ENCODE data around the gene PRCP. TPM values are rescaled to one million over a fixed set of nuclear protein-coding genes. Genes with fewer than 3 reads are reported as not detected.
"Not testable (repeated sequence)": the region's sequence is repeated elsewhere in the genome, so short reads cannot be mapped to it uniquely, and the experiment has no call there.

PRCP gene
- total RNA-seq, 2 donors from 2014 or later = 27.4 to 47.9 TPM

- DNase-seq; ATAC-seq; intact Hi-C loops (cut with DNase I, micrococcal nuclease): not testable (repeated sequence)
Observed at GRCh38 chr11:82854916-82855315, 45.3 kb downstream of the PRCP start.

GRCh38 chr11:82854242-82854641 is 46.0 kb downstream of the PRCP start:
- ATAC-seq (no peak), DNase-seq (no peak)
- intact Hi-C loops (cut with DNase I, micrococcal nuclease) = no loop called here

DNA sequence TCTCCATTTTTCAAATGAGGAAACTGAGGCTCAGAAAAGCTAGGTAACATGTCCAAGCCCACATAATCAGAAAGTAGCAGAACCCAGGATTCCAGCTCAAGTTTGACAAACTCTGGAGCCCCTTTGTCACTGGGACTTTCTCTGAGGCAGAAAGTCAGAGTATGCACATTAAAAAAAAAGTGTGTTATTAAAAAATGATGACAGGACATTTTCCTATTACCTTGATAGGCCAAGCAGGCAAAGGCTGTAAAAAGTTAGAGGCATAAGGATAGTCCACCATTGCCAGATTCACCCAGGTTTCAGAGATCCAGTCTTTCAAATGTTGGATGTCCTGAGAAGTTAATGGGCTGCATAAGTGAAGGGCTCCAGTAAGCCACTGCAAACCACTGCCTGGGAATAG is 51.4 kb downstream of the PRCP start:
- intact Hi-C loops (cut with DNase I, micrococcal nuclease) = no loop called here
- DNase-seq (no peak), ATAC-seq (no peak)

DNA sequence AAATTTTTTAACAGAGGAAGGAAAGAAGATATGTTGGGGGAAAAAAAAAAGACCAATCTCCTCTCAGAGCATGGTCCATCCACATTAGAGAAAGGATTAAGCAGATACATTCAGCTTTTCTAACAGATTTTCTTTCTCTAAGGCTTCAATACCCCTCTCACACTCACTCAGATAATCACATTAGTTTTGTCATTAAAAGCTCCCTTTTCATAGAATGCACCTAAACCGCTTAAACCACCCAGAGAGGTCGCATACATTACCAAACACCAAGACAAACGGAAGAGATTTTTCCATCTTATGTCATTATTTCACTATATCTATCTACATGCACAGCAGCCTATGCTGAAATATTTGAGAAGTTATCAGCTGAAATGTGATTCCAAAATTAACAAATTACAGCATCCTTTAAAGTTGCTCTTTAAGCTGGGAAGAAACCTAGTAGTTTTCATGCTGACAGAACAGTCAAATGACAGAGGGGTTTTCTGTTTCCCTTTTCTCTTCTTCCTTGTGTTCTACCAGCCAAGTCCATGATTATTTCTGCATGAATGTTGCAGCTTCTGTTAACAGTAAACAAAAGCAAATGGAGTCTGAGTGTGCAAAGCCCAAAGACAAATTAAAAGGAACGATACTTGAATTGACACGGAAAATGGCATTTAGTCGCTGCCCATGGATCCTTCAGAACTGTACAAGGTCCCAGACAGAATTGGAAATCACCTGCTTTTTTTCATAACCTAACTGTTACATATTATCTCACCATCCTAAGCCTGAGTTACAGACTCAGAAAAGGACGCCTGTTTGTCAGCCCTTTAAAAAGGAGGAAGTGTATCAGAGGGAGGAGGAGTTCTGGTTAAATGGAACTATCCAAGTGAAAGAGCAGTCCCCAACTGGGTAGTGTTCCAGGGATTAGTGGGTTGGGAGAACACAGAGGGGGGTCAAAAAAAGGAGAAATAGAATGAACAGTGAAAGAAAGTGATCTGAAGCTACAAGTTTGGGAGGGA is 54.6 kb downstream of the PRCP start:
- DNase-seq (no peak), ATAC-seq (no peak)
- intact Hi-C loops (cut with DNase I, micrococcal nuclease) = no loop called here

GRCh38 chr11:82843057-82843795 is 57.0 kb downstream of the PRCP start:
- intact Hi-C loops (cut with DNase I, micrococcal nuclease) = no loop called here
- ATAC-seq = no peak
- DNase-seq = no peak

GRCh38 chr11:82842019-82842418 is 58.2 kb downstream of the PRCP start:
- DNase-seq = no peak
- intact Hi-C loops (cut with DNase I, micrococcal nuclease) = no loop called here
- no peak for ATAC-seq

- ATAC-seq (peak; percentile 67), DNase-seq (no peak)
- intact Hi-C loops (cut with DNase I, micrococcal nuclease) = no loop called here
Observed at GRCh38 chr11:82837650-82838049, 62.6 kb downstream of the PRCP start.

DNA sequence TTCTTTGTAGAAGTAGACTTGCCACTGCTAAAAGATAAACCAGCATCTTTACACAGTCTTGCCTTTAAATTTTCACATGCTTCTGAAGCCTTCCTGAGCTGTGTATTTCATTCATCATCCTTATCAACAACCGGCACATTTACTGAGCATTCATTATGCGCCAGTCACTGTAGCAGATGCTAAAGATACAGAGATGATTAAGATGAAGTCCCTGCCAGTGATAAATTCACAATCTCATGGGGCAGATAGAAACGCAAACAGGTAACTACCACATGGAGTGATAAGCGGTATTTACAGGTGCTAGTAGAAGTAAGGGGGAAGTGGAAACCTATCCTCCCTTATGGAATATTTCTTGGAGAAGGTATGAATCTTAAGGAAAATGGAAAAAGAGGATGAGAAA is 67.2 kb downstream of the PRCP start:
- no peak for ATAC-seq
- intact Hi-C loops (cut with DNase I, micrococcal nuclease) = no loop called here
- no peak for DNase-seq

GRCh38 chr11:82831364-82831763 is 68.9 kb downstream of the PRCP start:
- no peak for DNase-seq
- intact Hi-C loops (cut with DNase I, micrococcal nuclease) = no loop called here

GRCh38 chr11:82830746-82831145 is 69.5 kb downstream of the PRCP start:
- no peak for ATAC-seq
- DNase-seq = no peak
- intact Hi-C loops (cut with DNase I, micrococcal nuclease) = no loop called here

More at GRCh38 chr11:82831364-82831763, 68.9 kb downstream of the PRCP start:
- no peak for ATAC-seq

DNA sequence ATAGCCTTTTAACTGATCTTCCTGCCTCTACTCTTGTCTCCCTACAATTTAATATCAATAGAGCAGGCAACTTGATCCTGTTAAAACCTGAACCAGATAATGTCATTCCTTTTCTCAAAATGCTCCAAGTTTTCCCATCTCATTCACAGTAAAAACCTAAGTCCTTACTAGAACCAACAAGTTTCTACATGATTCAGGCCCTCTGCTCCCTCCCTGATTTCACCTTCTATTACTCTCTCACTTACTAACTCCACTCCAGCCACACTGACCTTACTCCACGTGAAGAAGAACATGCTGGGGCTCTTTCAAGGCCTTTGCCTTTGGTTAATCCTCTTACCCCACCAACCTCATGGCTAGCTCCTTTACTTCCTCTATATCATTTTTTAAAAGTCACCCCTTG is 71.1 kb downstream of the PRCP start:
- no peak for ATAC-seq
- intact Hi-C loops (cut with DNase I, micrococcal nuclease) = no loop called here

GRCh38 chr11:82828472-82828871 is 71.8 kb downstream of the PRCP start:
- ATAC-seq = no peak
- intact Hi-C loops (cut with DNase I, micrococcal nuclease) = no loop called here
- no peak for DNase-seq

More for the DNA sequence above, 71.1 kb downstream of the PRCP start:
- no peak for DNase-seq

- DNase-seq (no peak), ATAC-seq (no peak)
- intact Hi-C loops (cut with DNase I, micrococcal nuclease) = no loop called here
Observed at GRCh38 chr11:82826526-82826925, 73.7 kb downstream of the PRCP start.

DNA sequence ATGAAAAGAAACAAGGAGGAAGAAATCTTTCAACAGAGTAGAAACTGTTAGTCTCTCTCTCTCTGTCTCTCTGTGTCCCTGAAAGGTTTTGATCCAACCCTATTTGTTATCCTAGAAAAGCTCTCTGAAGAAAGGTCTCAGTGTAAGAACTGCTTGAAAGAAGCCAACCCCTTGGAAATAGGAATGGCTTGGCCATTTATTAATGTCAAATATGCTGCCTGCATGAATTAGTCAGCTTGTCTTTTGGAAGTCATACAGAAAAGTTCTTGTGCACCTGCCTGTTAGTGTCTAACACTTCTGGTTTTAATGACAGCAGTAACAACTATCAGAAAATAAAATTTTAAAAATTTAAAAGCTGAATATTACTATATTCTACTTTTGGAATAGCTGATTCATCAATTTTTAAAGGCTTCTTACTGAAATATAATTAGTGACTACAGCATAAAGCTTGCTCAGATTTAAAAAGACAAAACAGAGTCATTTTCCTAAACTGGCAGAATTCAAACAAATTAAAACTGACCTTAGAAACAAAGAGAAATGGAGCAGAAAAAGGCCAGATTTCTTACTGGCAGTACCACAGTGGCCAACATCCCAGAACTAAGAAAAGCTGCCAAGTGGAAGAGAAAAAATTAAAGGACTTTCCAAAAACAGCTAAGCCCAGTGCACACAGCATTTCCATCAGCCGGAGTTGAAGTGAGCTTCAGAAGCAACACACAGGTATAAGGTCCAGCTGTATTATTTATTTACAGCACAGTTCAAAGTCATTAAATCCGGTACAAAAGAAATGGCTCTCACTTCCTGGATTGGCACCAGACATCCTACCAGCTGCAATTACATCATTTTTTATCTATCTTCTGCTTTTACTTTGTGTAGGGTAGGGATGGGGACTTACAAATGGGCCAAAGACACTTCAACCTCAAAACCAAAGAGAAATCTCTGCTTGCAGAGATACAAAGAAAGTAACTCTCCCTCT is 76.3 kb downstream of the PRCP start:
- no peak for DNase-seq
- ATAC-seq = peak; percentile 63
- intact Hi-C loops (cut with DNase I, micrococcal nuclease) = no loop called here

DNA sequence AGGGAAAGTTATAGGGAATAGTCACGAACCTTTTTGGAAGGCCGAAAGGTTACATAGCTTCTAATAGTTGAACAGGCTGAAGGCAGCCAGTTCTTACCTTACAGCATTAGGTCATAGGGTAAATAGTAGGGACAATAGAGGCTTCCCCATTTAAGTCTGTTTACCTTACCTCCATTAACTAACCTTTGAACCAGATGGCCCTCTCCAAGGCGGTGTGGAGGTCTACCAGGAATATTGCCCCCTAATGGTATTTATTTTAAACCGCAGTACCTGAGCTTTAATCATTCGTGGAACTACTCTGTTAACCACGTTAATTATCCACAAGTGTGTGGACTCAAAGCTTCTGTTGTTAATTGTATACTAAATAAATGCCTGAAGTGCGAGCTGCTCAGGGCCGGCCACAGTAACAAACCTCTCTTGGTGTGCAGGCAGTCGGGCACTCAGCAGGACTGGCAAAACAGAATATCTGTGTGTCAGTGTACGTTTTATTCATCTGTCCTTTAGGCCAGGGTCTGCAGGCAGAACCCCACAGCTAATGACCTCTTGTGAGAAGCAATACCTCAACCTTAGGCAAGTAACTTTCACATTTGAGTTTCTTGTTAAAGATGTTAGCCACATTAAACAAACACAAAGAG is 81.7 kb downstream of the PRCP start:
- ATAC-seq (no peak), DNase-seq (no peak)
- intact Hi-C loops (cut with DNase I, micrococcal nuclease) = no loop called here

DNA sequence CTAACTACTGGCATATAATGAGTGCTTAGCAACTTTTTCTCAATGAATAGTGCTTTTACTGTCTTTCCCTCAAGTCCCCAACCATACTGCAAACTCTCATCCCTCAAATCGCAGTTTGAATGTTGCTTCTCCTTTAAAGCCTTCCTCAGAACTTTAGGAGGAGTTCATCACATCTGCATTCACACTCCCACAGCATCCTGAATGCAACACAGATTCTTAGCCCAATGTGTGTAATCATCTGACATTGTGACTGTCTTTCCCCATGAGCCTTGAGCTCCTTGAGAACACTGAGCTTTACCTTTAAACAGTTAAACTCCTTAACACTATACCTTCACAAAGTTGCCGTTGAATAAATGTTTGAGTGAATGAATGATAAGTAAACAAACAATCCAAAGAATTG is 84.8 kb downstream of the PRCP start:
- DNase-seq (no peak), ATAC-seq (no peak)
- intact Hi-C loops (cut with DNase I, micrococcal nuclease) = no loop called here

DNA sequence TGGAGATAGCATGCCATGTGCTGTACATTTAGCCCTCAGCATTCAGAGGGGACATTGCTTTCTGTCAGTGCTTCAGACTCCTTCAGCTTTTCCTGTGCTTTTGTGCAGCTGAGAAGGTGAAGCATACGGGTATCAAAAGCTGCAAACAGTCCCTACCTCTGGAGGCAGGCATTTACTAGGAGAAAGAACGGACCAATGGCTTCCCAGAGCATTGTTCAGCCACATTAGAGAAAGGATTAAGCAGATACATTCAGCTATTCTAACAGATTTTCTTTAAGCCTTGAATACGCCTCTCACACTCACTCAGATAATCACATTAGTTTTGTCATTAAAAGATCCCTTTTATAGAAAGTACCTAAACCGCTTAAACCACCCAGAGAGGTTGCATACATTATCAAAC is 85.9 kb downstream of the PRCP start:
- intact Hi-C loops (cut with DNase I, micrococcal nuclease) = no loop called here
- ATAC-seq (no peak), DNase-seq (no peak)

GRCh38 chr11:82811369-82811768 is 88.9 kb downstream of the PRCP start:
- intact Hi-C loops (cut with DNase I, micrococcal nuclease) = no loop called here
- ATAC-seq = no peak
- DNase-seq = no peak

Data from left colon (tissue), 2 donors.